GM12892 (cell line): ENCODE results near the gene INTS11.

Experiments used
- POLR2A ChIP-seq: IDR thresholded peaks from 2 replicates; pipeline ENCODE4 v1.6.1; 2011; ENCODE audit warnings: low read depth, low read length, control low read depth
- POLR2AphosphoS5 ChIP-seq: IDR thresholded peaks from 2 replicates; pipeline ENCODE4 v1.6.1; 2011; ENCODE audit warnings: low read depth, low read length, control low read depth
- TAF1 ChIP-seq: IDR thresholded peaks from 2 replicates; pipeline ENCODE4 v1.6.1; 2011; ENCODE audit warnings: low read depth, mild to moderate bottlenecking, control low read depth, low read length, borderline replicate concordance

DNA sequence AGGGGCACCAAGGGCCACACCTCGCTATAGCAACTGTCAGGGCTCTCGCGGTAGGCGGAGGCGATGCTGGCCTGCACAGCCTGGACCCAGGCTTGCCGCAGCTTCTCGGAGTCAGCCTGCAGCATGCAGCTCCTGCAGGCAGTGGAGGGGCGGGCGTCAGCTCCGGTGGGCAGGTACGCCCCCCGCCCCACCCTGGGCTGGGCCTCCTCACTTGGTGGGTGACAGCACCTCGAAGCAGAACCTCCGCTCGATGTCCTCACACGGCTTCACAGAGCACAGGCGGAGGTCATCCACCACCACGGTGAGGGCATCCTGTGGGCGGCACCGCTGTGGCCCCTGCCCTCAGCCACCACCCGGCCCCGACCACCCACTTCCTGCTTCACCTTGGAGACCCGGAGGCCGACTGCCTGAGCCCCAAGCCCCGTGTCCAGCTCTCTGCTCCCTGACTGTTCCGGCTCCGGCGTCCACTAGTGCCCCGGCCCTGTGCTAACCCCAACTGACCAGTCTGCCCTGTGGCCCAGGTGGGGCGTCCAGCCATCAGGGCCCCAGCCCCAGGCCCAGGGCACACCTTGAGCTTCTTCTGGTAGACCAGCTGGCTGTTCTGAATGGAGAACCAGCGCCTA is 26.5 kb downstream of the INTS11 start:
- no peak for TF ChIP-seq POLR2A
- no peak for TF ChIP-seq POLR2AphosphoS5
- TF ChIP-seq TAF1: no peak
